WTC11 (cell line): ENCODE data around the gene UPK3A. TPM values are rescaled to one million over a fixed set of nuclear protein-coding genes. Genes with fewer than 3 reads are reported as not detected.
A peak's percentile ranks its signal among the peaks of the same experiment; 100 is the strongest.

Experiments
- ATAC-seq: fragments of 200-7000 bp; cut with Tn5 transposase; 2 replicates; pipeline ENCODE4 v1.10.0; 2021; ENCODE audit warnings: mild to moderate bottlenecking, moderate library complexity
- CTCF ChIA-PET: fragments of 300-600 bp; sonication (Branson Sonifier 250); formaldehyde crosslinking; loops from one replicate; lab custom pipeline; 2021; ENCODE audit warnings: antibody characterized with exemption; lab: Charles Lee
- POLR2A ChIA-PET: fragments of 350-600 bp; sonication (Branson Sonifier 250); formaldehyde crosslinking; loops from one replicate; lab custom pipeline; 2021; ENCODE audit warnings: antibody characterized with exemption; lab: Charles Lee
- DNase-seq: peaks from one replicate; pipeline ENCODE4 v3.0.0; 2021; ENCODE audit warnings: low spot score
- H3K27ac Mint-ChIP-seq: 2 replicates; pipeline ENCODE4 v1.8.0; 2021; ENCODE audit warnings: mixed read lengths
- H3K27me3 Mint-ChIP-seq: 2 replicates; pipeline ENCODE4 v1.8.0; 2021; ENCODE audit warnings: low read depth, mild to moderate bottlenecking, moderate library complexity, mixed read lengths
- H3K36me3 Mint-ChIP-seq: 2 replicates; pipeline ENCODE4 v1.8.0; 2021; ENCODE audit warnings: mixed read lengths
- H3K4me1 Mint-ChIP-seq: 2 replicates; pipeline ENCODE4 v1.8.0; 2022; ENCODE audit warnings: mixed read lengths
- H3K4me3 Mint-ChIP-seq: 2 replicates; pipeline ENCODE4 v1.8.0; 2021; ENCODE audit warnings: mild to moderate bottlenecking, moderate library complexity, mixed read lengths
- H3K9me3 Mint-ChIP-seq: 2 replicates; pipeline ENCODE4 v1.8.0; 2021; ENCODE audit warnings: mixed read lengths
- CREM ChIP-seq: sonication (generic); formaldehyde crosslinking; IDR thresholded peaks from 2 replicates; pipeline ENCODE4 v1.8.1; 2022; ENCODE audit warnings: mild to moderate bottlenecking, missing genetic modification reagents, moderate library complexity
- GABPB1 ChIP-seq: sonication (generic); formaldehyde crosslinking; IDR thresholded peaks from 2 replicates; pipeline ENCODE4 v1.8.1; 2023; ENCODE audit warnings: mild to moderate bottlenecking, missing genetic modification reagents
- GRHL2 ChIP-seq: fragments of 250-450 bp; sonication (Bioruptor Pico); IDR thresholded peaks from 2 replicates; pipeline ENCODE4 v1.8.0; 2022; ENCODE audit warnings: mild to moderate bottlenecking, moderate library complexity; ENCODE audit not compliant: insufficient replicate concordance, severe bottlenecking
- JUN ChIP-seq: sonication (generic); formaldehyde crosslinking; IDR thresholded peaks from 2 replicates; pipeline ENCODE4 v1.8.0; 2023; ENCODE audit warnings: mild to moderate bottlenecking, missing genetic modification reagents
- SMAD4 ChIP-seq: sonication (generic); formaldehyde crosslinking; IDR thresholded peaks from 2 replicates; pipeline ENCODE4 v1.8.0; 2022; ENCODE audit warnings: mild to moderate bottlenecking, missing genetic modification reagents
- SP1 ChIP-seq: sonication (generic); formaldehyde crosslinking; conservative IDR thresholded peaks from 2 replicates; pipeline ENCODE4 v1.8.1; 2022; ENCODE audit warnings: missing genetic modification reagents
- TCF7 ChIP-seq: sonication (generic); formaldehyde crosslinking; IDR thresholded peaks from 2 replicates; pipeline ENCODE4 v1.8.0; 2022; ENCODE audit warnings: mild to moderate bottlenecking, low read depth, missing genetic modification reagents, moderate library complexity
- TEAD1 ChIP-seq: sonication (generic); formaldehyde crosslinking; IDR thresholded peaks from 2 replicates; pipeline ENCODE4 v1.8.0; 2022; ENCODE audit warnings: mild to moderate bottlenecking, missing genetic modification reagents
- TP53 ChIP-seq: sonication (generic); formaldehyde crosslinking; IDR thresholded peaks from 2 replicates; pipeline ENCODE4 v1.8.1; 2023; ENCODE audit warnings: mild to moderate bottlenecking, missing genetic modification reagents
- ZNF396 ChIP-seq: fragments of 250-450 bp; sonication (Bioruptor Pico); IDR thresholded peaks from 2 replicates; pipeline ENCODE4 v1.8.0; 2021; ENCODE audit warnings: mild to moderate bottlenecking, moderate library complexity, borderline replicate concordance
- ZNF671 ChIP-seq: fragments of 250-450 bp; sonication (Bioruptor Pico); IDR thresholded peaks from 2 replicates; pipeline ENCODE4 v1.8.0; 2021; ENCODE audit warnings: mild to moderate bottlenecking
- total RNA-seq: library from RNA; stranded (reverse); gene quantifications from 3 replicates; pipeline ENCODE4 v1.2.3, GENCODE V29; 2021
- TF ChIP-seq, protein P1 (sequence below): sonication (generic); formaldehyde crosslinking; IDR thresholded peaks from 2 replicates; pipeline ENCODE4 v1.8.1; 2022; ENCODE audit warnings: mild to moderate bottlenecking, missing genetic modification reagents, moderate library complexity, borderline replicate concordance
- TF ChIP-seq, protein P2 (sequence below): fragments of 250-450 bp; sonication (Bioruptor Pico); IDR thresholded peaks from 2 replicates; pipeline ENCODE4 v1.8.0; 2021; ENCODE audit warnings: mild to moderate bottlenecking
- TF ChIP-seq, protein P3 (sequence below): sonication (generic); formaldehyde crosslinking; conservative IDR thresholded peaks from 2 replicates; pipeline ENCODE4 v1.8.1; 2022; ENCODE audit warnings: mild to moderate bottlenecking, missing genetic modification reagents
- TF ChIP-seq, protein P4 (sequence below): sonication (generic); formaldehyde crosslinking; IDR thresholded peaks from 2 replicates; pipeline ENCODE4 v1.8.0; 2022; ENCODE audit warnings: mild to moderate bottlenecking, missing genetic modification reagents
- TF ChIP-seq, protein P5 (sequence below): sonication (generic); formaldehyde crosslinking; IDR thresholded peaks from 2 replicates; pipeline ENCODE4 v1.8.0; 2023; ENCODE audit warnings: missing genetic modification reagents
- TF ChIP-seq, protein P6 (sequence below): sonication (generic); formaldehyde crosslinking; IDR thresholded peaks from 2 replicates; pipeline ENCODE4 v1.8.1; 2023; ENCODE audit warnings: mild to moderate bottlenecking, missing genetic modification reagents, moderate library complexity
- TF ChIP-seq, protein P7 (sequence below): sonication (generic); formaldehyde crosslinking; IDR thresholded peaks from 2 replicates; pipeline ENCODE4 v1.8.1; 2022; ENCODE audit warnings: low read depth, mild to moderate bottlenecking, moderate library complexity, missing genetic modification reagents, borderline replicate concordance
- TF ChIP-seq, protein P8 (sequence below): sonication (generic); formaldehyde crosslinking; IDR thresholded peaks from 2 replicates; pipeline ENCODE4 v1.8.1; 2023; ENCODE audit warnings: mild to moderate bottlenecking, moderate library complexity, missing genetic modification reagents

The UPK3A gene
- total RNA-seq, 1 experiment from 2014 or later = 0.37 TPM

DNA sequence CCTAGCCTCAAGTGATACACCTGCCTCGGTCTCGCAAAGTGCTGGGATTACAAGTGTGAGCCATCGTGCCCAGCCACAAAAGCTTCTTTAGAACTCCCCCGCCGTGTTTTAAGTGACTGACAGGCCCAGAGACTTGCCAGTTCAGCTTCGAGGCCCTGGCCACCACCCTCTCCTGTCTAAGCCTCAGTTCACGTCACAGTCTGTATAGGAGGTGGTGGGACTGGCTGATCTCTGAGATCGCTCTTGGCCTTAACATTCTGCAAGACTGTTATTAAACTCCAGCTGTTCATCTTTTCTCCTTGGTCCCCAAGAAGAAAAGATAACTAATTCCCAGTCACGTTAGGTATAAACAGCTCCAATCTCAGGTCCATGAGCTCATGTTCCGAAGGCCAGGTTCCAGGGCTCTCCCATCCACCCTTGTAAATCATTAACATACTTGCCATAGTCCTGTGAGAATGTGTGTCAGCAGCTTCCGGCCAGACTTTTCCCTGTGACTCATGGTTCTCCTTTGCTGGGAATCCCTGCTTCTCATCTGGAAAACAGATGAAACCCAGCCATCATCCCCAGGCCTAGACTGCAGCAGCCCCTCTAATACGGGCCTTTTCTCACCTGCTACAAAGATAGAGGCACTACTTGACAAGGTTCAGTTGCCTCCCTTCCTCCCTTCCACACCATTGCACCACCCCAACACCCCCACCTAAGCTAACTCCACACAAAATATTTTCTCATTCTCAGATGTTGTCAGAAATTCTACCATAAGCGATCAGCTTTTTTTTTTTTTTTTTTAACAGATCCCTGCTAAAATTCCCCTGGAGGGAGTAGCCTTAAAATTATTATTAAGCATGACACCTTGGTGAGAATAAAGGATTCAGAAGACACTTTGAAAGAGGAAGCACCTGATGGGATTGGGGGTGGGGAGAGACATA is 38.4 kb upstream of the UPK3A start:
- peak overlapping the region; percentile 66; the same call in 1 of the 2 replicates for H3K27ac Mint-ChIP-seq
- ChIA-PET POLR2A (interaction anchor here (0.6 kb wide), 1 partner anchor 1506 kb away, joined by 4 read pairs; no protein-coding TSS in a partner anchor), CTCF (interaction anchor here (0.6 to 1.2 kb wide), 4 partner anchors 38 to 425 kb away, joined by 3 to 6 read pairs (median 5); no protein-coding TSS in a partner anchor)
- no peak overlapping the region for H3K4me3 Mint-ChIP-seq
- TF ChIP-seq GABPB1 = peak; percentile 29
- TF ChIP-seq ZNF671 (CRISPR knock-in tag) = no peak
- TF ChIP-seq, protein P1, sequence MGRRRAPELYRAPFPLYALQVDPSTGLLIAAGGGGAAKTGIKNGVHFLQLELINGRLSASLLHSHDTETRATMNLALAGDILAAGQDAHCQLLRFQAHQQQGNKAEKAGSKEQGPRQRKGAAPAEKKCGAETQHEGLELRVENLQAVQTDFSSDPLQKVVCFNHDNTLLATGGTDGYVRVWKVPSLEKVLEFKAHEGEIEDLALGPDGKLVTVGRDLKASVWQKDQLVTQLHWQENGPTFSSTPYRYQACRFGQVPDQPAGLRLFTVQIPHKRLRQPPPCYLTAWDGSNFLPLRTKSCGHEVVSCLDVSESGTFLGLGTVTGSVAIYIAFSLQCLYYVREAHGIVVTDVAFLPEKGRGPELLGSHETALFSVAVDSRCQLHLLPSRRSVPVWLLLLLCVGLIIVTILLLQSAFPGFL (CRISPR knock-in tag) = 0 out of 2 replicates have a peak, but pooled peaks have one; percentile 34
- TF ChIP-seq, protein P2, sequence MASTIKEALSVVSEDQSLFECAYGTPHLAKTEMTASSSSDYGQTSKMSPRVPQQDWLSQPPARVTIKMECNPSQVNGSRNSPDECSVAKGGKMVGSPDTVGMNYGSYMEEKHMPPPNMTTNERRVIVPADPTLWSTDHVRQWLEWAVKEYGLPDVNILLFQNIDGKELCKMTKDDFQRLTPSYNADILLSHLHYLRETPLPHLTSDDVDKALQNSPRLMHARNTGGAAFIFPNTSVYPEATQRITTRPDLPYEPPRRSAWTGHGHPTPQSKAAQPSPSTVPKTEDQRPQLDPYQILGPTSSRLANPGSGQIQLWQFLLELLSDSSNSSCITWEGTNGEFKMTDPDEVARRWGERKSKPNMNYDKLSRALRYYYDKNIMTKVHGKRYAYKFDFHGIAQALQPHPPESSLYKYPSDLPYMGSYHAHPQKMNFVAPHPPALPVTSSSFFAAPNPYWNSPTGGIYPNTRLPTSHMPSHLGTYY = no peak
- TF ChIP-seq, protein P3, sequence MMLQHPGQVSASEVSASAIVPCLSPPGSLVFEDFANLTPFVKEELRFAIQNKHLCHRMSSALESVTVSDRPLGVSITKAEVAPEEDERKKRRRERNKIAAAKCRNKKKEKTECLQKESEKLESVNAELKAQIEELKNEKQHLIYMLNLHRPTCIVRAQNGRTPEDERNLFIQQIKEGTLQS (CRISPR knock-in tag) = no peak
- ATAC-seq (no peak), DNase-seq (no peak)
- no peaks in the 10 kb centered on the region for H3K9me3 Mint-ChIP-seq
- peaks cover 13% of the 10 kb centered on the region for H3K4me1 Mint-ChIP-seq
- H3K27me3 Mint-ChIP-seq = peaks cover 16% of the 10 kb centered on the region
- no peaks in the 10 kb centered on the region for H3K36me3 Mint-ChIP-seq

DNA sequence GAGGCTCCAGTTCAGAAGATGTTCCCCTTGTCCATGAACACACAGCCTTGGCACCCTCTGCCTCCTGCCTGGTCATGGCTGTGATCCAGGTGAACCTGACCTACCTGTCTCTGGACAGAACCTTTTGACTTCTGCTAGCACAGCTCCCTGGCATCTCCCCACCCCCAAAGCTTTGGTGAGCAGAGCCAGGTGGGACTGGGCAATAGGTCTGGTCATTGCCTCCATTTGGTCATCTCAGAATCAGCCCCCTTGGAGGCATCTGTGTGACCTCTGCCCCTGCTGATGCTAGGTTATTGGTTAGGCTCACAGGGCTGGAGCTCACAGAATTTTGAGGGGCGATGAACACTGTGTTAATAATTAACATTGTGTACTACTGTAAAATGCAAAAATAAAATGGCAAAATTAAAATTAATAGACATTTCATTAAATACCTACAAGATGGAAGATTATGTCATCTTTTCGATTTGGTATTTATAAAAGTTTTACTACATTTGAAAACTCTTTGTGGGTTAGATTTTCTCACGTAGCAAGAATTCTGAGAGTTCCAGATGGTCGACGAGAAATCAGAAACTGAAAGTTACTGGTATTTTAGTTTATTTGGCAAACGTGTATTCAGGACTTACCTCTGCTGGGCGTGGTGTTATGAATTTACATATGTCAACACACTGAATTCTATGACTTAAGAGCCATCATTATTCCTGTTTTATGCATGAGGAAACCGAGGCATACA is 35.8 kb upstream of the UPK3A start:
- no peaks in the 10 kb centered on the region for H3K27me3 Mint-ChIP-seq
- no peak for ATAC-seq
- no peaks in the 10 kb centered on the region for H3K9me3 Mint-ChIP-seq
- H3K4me1 Mint-ChIP-seq = peaks cover 7% of the 10 kb centered on the region
- H3K4me3 Mint-ChIP-seq = no peak overlapping the region
- DNase-seq = no peak
- CTCF ChIA-PET = interaction anchor here (0.7 kb wide), 1 partner anchor 1084 kb away, joined by 3 read pairs; no protein-coding TSS in a partner anchor
- H3K27ac Mint-ChIP-seq = no peak overlapping the region
- no peaks in the 10 kb centered on the region for H3K36me3 Mint-ChIP-seq
- TF ChIP-seq TP53 (CRISPR knock-in tag) = no peak
- no peak for TF ChIP-seq CREM (CRISPR knock-in tag)
- TF ChIP-seq, protein P4, sequence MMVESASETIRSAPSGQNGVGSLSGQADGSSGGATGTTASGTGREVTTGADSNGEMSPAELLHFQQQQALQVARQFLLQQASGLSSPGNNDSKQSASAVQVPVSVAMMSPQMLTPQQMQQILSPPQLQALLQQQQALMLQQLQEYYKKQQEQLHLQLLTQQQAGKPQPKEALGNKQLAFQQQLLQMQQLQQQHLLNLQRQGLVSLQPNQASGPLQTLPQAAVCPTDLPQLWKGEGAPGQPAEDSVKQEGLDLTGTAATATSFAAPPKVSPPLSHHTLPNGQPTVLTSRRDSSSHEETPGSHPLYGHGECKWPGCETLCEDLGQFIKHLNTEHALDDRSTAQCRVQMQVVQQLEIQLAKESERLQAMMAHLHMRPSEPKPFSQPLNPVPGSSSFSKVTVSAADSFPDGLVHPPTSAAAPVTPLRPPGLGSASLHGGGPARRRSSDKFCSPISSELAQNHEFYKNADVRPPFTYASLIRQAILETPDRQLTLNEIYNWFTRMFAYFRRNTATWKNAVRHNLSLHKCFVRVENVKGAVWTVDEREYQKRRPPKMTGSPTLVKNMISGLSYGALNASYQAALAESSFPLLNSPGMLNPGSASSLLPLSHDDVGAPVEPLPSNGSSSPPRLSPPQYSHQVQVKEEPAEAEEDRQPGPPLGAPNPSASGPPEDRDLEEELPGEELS (CRISPR knock-in tag) = no peak
- no peak for TF ChIP-seq ZNF396 (CRISPR knock-in tag)
- TF ChIP-seq, protein P5, sequence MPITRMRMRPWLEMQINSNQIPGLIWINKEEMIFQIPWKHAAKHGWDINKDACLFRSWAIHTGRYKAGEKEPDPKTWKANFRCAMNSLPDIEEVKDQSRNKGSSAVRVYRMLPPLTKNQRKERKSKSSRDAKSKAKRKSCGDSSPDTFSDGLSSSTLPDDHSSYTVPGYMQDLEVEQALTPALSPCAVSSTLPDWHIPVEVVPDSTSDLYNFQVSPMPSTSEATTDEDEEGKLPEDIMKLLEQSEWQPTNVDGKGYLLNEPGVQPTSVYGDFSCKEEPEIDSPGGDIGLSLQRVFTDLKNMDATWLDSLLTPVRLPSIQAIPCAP (CRISPR knock-in tag) = no peak
- TF ChIP-seq, protein P6, sequence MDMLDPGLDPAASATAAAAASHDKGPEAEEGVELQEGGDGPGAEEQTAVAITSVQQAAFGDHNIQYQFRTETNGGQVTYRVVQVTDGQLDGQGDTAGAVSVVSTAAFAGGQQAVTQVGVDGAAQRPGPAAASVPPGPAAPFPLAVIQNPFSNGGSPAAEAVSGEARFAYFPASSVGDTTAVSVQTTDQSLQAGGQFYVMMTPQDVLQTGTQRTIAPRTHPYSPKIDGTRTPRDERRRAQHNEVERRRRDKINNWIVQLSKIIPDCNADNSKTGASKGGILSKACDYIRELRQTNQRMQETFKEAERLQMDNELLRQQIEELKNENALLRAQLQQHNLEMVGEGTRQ (CRISPR knock-in tag) = no peak
- TF ChIP-seq, protein P1 (CRISPR knock-in tag) = no peak
- no peak for TF ChIP-seq JUN (CRISPR knock-in tag)
- TF ChIP-seq SMAD4 (CRISPR knock-in tag) = no peak
- no peak for TF ChIP-seq TEAD1
- TF ChIP-seq, protein P7, sequence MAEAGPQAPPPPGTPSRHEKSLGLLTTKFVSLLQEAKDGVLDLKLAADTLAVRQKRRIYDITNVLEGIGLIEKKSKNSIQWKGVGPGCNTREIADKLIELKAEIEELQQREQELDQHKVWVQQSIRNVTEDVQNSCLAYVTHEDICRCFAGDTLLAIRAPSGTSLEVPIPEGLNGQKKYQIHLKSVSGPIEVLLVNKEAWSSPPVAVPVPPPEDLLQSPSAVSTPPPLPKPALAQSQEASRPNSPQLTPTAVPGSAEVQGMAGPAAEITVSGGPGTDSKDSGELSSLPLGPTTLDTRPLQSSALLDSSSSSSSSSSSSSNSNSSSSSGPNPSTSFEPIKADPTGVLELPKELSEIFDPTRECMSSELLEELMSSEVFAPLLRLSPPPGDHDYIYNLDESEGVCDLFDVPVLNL (CRISPR knock-in tag) = no peak
- TF ChIP-seq TCF7 = no peak
- TF ChIP-seq GRHL2 (CRISPR knock-in tag) = no peak
- TF ChIP-seq, protein P8, sequence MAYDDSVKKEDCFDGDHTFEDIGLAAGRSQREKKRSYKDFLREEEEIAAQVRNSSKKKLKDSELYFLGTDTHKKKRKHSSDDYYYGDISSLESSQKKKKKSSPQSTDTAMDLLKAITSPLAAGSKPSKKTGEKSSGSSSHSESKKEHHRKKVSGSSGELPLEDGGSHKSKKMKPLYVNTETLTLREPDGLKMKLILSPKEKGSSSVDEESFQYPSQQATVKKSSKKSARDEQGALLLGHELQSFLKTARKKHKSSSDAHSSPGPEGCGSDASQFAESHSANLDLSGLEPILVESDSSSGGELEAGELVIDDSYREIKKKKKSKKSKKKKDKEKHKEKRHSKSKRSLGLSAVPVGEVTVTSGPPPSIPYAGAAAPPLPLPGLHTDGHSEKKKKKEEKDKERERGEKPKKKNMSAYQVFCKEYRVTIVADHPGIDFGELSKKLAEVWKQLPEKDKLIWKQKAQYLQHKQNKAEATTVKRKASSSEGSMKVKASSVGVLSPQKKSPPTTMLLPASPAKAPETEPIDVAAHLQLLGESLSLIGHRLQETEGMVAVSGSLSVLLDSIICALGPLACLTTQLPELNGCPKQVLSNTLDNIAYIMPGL = no peak
- TF ChIP-seq SP1 (CRISPR knock-in tag) = no peak
- POLR2A ChIA-PET = no interaction called here
